ENCODE measurements around the gene NRG2.

DNA sequence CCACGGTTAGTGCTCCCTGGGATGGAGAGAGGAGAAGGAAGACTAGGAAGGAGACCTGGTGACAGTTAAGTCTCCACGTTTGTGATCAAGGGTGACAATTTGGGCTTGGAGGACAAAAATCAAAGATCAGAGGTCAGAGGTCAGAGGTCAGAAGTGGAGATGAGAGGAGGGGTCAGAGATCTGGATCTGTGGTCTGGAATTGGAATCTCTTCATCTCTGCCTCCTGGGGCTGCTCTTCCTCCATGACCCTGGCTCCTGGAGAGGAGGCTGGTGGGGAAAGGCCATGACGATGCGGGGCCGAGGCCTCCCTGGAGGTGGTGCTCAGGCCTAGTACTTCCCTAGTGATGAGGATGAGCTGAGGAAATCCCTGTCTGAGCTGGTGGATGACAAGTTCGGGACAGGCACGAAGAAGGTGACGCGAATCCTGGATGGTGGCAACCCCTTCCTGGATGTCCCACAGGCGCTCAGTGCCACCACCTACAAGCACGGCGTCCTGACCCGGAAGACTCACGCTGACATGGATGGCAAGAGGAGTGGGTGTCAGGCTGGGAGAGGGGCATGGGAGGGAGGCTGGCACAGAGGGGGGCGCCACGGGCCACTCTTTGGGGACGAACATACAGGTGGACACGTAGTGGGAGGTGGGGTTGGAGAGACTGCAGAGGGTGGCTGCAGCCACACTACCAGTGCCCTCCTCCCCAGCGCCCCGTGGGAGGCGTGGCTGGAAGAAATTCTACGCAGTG is 206.5 kb downstream of the NRG2 start:
- TF ChIP-seq, protein P1, sequence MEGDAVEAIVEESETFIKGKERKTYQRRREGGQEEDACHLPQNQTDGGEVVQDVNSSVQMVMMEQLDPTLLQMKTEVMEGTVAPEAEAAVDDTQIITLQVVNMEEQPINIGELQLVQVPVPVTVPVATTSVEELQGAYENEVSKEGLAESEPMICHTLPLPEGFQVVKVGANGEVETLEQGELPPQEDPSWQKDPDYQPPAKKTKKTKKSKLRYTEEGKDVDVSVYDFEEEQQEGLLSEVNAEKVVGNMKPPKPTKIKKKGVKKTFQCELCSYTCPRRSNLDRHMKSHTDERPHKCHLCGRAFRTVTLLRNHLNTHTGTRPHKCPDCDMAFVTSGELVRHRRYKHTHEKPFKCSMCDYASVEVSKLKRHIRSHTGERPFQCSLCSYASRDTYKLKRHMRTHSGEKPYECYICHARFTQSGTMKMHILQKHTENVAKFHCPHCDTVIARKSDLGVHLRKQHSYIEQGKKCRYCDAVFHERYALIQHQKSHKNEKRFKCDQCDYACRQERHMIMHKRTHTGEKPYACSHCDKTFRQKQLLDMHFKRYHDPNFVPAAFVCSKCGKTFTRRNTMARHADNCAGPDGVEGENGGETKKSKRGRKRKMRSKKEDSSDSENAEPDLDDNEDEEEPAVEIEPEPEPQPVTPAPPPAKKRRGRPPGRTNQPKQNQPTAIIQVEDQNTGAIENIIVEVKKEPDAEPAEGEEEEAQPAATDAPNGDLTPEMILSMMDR (IDR thresholded peaks at IDR 0.05; ENCODE audit: insufficient read depth, low read length): no peak
- no peak for TF ChIP-seq POLR2AphosphoS5 (IDR thresholded peaks at IDR 0.05; ENCODE audit: low read depth)
- no peak for TF ChIP-seq GABPA (IDR thresholded peaks at IDR 0.05; ENCODE audit: low read depth)
- TF ChIP-seq, protein P2, sequence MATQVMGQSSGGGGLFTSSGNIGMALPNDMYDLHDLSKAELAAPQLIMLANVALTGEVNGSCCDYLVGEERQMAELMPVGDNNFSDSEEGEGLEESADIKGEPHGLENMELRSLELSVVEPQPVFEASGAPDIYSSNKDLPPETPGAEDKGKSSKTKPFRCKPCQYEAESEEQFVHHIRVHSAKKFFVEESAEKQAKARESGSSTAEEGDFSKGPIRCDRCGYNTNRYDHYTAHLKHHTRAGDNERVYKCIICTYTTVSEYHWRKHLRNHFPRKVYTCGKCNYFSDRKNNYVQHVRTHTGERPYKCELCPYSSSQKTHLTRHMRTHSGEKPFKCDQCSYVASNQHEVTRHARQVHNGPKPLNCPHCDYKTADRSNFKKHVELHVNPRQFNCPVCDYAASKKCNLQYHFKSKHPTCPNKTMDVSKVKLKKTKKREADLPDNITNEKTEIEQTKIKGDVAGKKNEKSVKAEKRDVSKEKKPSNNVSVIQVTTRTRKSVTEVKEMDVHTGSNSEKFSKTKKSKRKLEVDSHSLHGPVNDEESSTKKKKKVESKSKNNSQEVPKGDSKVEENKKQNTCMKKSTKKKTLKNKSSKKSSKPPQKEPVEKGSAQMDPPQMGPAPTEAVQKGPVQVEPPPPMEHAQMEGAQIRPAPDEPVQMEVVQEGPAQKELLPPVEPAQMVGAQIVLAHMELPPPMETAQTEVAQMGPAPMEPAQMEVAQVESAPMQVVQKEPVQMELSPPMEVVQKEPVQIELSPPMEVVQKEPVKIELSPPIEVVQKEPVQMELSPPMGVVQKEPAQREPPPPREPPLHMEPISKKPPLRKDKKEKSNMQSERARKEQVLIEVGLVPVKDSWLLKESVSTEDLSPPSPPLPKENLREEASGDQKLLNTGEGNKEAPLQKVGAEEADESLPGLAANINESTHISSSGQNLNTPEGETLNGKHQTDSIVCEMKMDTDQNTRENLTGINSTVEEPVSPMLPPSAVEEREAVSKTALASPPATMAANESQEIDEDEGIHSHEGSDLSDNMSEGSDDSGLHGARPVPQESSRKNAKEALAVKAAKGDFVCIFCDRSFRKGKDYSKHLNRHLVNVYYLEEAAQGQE (IDR thresholded peaks at IDR 0.05; ENCODE audit: insufficient replicate concordance, low read depth): no peak
- TF ChIP-seq SPI1 (IDR thresholded peaks at IDR 0.05; ENCODE audit: borderline replicate concordance, low read depth): no peak

Data from HL-60 (cell line).